Bronchial epithelial cell (primary cell): ENCODE data around the gene DDC. TPM values are rescaled to one million over a fixed set of nuclear protein-coding genes. Genes with fewer than 3 reads are reported as not detected.
"Not testable (repeated sequence)": the region's sequence is repeated elsewhere in the genome, so short reads cannot be mapped to it uniquely, and the experiment has no call there.

Source experiments
- DNase-seq: peaks from one replicate; pipeline ENCODE4 v3.0.0-alpha.2; 2010; ENCODE audit warnings: low read depth
- FAIRE-seq: peaks from 2 replicates; lab custom pipeline; 2011; peaks lifted over from hg19 to GRCh38; lab: Jason Lieb, UNC
- H3K27me3 ChIP-seq: 2 replicates; pipeline ENCODE4 v1.5.1; 2011; ENCODE audit warnings: low read length; ENCODE audit not compliant: control insufficient read depth, insufficient read depth
- H3K36me3 ChIP-seq: 2 replicates; pipeline ENCODE4 v1.5.1; 2011; ENCODE audit warnings: low read length; ENCODE audit not compliant: control insufficient read depth, insufficient read depth
- H3K4me3 ChIP-seq: 2 replicates; pipeline ENCODE4 v1.5.1; 2011; ENCODE audit warnings: mild to moderate bottlenecking, low read depth, low read length, control low read depth
- total RNA-seq: library from RNA; depleted of rRNA; stranded (reverse); fragments of >200 nt; gene quantifications from 2 replicates; pipeline ENCODE4 v1.2.1, GENCODE V29; 2014
- TF ChIP-seq, protein P1 (sequence below): IDR thresholded peaks from 2 replicates; pipeline ENCODE4 v1.5.1; 2011; ENCODE audit warnings: mild to moderate bottlenecking, moderate library complexity, low read length, control low read depth, inconsistent platforms; ENCODE audit not compliant: insufficient read depth, severe bottlenecking

Gene DDC
- total RNA-seq, 1 donor from 2014 or later = not detected

- Histone ChIP-seq H3K36me3 (no peaks in the 10 kb centered on the region), H3K4me3 (no peak overlapping the region), H3K27me3 (no peaks in the 10 kb centered on the region)
- FAIRE-seq = no peak
- DNase-seq = peak; percentile 51
- TF ChIP-seq, protein P1, sequence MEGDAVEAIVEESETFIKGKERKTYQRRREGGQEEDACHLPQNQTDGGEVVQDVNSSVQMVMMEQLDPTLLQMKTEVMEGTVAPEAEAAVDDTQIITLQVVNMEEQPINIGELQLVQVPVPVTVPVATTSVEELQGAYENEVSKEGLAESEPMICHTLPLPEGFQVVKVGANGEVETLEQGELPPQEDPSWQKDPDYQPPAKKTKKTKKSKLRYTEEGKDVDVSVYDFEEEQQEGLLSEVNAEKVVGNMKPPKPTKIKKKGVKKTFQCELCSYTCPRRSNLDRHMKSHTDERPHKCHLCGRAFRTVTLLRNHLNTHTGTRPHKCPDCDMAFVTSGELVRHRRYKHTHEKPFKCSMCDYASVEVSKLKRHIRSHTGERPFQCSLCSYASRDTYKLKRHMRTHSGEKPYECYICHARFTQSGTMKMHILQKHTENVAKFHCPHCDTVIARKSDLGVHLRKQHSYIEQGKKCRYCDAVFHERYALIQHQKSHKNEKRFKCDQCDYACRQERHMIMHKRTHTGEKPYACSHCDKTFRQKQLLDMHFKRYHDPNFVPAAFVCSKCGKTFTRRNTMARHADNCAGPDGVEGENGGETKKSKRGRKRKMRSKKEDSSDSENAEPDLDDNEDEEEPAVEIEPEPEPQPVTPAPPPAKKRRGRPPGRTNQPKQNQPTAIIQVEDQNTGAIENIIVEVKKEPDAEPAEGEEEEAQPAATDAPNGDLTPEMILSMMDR = no peak
Observed at GRCh38 chr7:50531928-50532327, 33.3 kb downstream of the DDC start.

DNA sequence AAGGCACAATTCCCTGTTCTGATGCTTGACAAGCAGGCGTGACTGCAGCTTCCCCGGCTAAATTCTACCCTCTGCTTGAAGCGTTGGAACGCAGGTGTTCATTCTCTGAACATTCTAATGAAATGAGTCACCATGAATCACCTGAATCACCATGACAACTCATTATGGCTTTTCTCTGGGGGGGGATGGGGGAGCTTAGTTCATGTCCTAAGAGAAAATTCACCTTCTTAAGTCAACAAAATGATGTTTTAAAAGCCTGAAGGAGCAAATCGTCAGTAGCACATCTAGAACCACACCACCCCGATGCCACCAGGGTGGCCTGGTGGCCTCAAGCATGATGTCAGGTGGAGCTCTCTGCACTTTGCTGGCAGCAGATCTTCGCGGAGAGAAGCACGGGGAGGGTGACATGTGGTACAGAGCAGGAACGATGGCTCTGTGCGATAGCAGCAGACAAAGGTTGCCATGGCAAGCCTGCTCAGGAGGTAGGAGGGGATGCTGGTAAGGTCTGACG lies 33.7 kb downstream of the DDC start:
- no peak overlapping the region for H3K4me3 ChIP-seq

GRCh38 chr7:50530766-50531165 lies 34.4 kb downstream of the DDC start:
- FAIRE-seq = no peak
- Histone ChIP-seq H3K4me3 (no peak overlapping the region), H3K36me3 (no peaks in the 10 kb centered on the region), H3K27me3 (no peaks in the 10 kb centered on the region)
- DNase-seq = no peak
- TF ChIP-seq, protein P1 = no peak

More for the DNA sequence above, 33.7 kb downstream of the DDC start:
- TF ChIP-seq, protein P1 = no peak
- Histone ChIP-seq H3K36me3 (no peaks in the 10 kb centered on the region), H3K27me3 (no peaks in the 10 kb centered on the region)
- peak; percentile 95 for DNase-seq
- FAIRE-seq = no peak

GRCh38 chr7:50529093-50529862 lies 35.9 kb downstream of the DDC start:
- FAIRE-seq (no peak), DNase-seq (no peak)
- TF ChIP-seq, protein P1 = no peak

DNA sequence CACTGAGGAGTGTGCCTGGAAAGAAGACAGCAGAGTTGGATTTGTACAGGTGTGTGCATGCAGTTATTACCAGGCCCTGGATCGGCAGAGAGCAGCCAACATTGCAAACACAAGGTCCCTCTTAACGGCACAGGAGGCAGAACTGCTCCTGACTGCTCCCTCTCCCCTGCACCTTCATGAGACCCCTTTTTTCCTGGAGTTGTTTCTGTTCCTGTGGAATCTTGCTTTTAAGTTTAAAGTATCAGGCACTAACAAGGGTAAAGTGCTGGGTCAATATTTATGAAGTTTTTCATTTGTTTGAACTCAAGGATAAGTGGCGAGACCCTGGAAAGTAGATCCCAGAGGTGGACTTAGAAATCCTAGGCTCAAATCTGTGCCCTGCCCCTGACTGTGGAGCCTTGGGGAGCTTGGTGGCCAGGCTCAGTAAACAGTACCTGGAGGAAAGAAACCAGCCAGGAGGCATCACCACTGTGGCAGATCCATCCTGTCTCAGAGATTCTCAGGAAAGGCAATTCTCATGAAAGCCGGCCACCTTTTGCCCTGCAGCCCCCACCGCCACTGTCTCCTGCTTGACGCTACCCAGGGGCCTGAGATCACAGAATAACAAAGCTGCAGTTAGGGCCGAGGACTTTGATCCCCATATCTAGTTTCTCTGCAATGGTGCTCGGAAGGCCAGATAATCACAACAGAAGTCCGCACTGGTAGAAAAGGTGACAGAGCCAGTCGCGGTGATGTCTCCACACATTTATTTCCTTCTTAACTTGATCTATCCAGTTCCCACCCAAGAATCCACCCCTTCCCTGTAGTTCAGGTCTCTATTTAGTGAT lies 36.7 kb downstream of the DDC start:
- no peaks in the 10 kb centered on the region for H3K36me3 ChIP-seq
- H3K27me3 ChIP-seq = no peaks in the 10 kb centered on the region
- no peak for FAIRE-seq
- DNase-seq = no peak
- H3K4me3 ChIP-seq = no peak overlapping the region
- TF ChIP-seq, protein P1 = no peak

More at GRCh38 chr7:50529093-50529862, 35.9 kb downstream of the DDC start:
- Histone ChIP-seq H3K27me3 (no peaks in the 10 kb centered on the region), H3K4me3 (no peak overlapping the region), H3K36me3 (no peaks in the 10 kb centered on the region)

DNA sequence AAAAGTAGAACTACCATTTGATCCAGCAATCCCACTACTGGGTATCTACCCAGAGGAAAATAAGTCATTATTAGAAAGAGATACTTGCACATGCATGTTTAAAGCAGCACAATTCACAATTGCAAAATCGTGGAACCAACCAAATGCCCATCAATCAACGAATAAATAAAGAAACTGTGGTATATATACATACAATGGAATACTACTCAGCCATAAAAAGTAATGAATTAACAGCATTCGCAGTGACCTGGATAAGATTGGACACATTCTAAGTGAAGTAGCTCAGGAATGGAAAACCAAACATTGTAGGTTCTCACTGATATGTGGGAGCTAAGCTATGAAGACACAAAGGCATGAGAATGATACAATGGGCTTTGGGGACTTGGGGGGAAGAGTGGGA lies 45.9 kb downstream of the DDC start:
- not testable (repeated sequence) for H3K36me3 ChIP-seq, DNase-seq, H3K27me3 ChIP-seq, FAIRE-seq, H3K4me3 ChIP-seq
